Peyer's patch (tissue), 4 donors: ENCODE data around the gene TFDP1.

ENCODE experiments used
- CTCF ChIP-seq, 6 experiments: fragments of 450-650 bp in 4 of 6; fragments of 200-600 bp in 2 of 6; sonication (generic) in 1 of 6; IDR thresholded peaks; one replicate each; pipeline ENCODE4 v1.5.1; 2017 to 2019; ENCODE audit warnings: antibody characterized with exemption in 6 of 6, mild to moderate bottlenecking in 3 of 6, moderate library complexity in 1 of 6
- POLR2A ChIP-seq, 2 donors: fragments of 450-650 bp; IDR thresholded peaks; one replicate each; pipeline ENCODE4 v1.5.1; 2017; ENCODE audit warnings: antibody characterized with exemption in 2 of 2, mild to moderate bottlenecking in 2 of 2, moderate library complexity in 2 of 2

GRCh38 chr13:113620036-113620796 lies 35.7 kb downstream of the TFDP1 start:
- TF ChIP-seq CTCF (IDR thresholded peaks at IDR 0.05), result no peak
- no peak for TF ChIP-seq POLR2A (IDR thresholded peaks at IDR 0.05)
